Mucosa of descending colon (tissue), 3 donors: ENCODE results near the gene NUP54. TPM values are rescaled to one million over a fixed set of nuclear protein-coding genes. Genes with fewer than 3 reads are reported as not detected.

Experiments
- ATAC-seq: fragments of 200-7000 bp; cut with Tn5 transposase; one replicate; pipeline ENCODE4 v1.9.1; 2020; ENCODE audit warnings: mild to moderate bottlenecking, moderate library complexity
- DNase-seq, 3 donors: peaks; one replicate each; pipeline ENCODE4 v3.0.0-alpha.2; 2020
- H3K36me3 ChIP-seq: fragments of 200-600 bp; one replicate; pipeline ENCODE4 v1.8.0; 2021; ENCODE audit warnings: low read depth, mild to moderate bottlenecking
- H3K4me1 ChIP-seq: fragments of 200-600 bp; one replicate; pipeline ENCODE4 v1.8.0; 2021; ENCODE audit warnings: low read depth, mild to moderate bottlenecking
- H3K4me3 ChIP-seq: fragments of 200-600 bp; one replicate; pipeline ENCODE4 v1.8.0; 2021; ENCODE audit warnings: mild to moderate bottlenecking
- H3K9me3 ChIP-seq: fragments of 200-600 bp; one replicate; pipeline ENCODE4 v1.8.0; 2021; ENCODE audit warnings: mild to moderate bottlenecking
- intact Hi-C, 2 donors: fragments of 100-400 bp; cut with DNase I in 1 of 2; cut with micrococcal nuclease in 1 of 2; formaldehyde crosslinking; loops; one replicate each; pipeline versions ENCODE4 v1.11.0 to v1.11.1; 2022; cut with DNase I, micrococcal nuclease
- total RNA-seq, 3 donors: library from RNA; stranded (reverse); fragmentation: NEBNext Ultra II Directional in 2 of 3; extraction: Animal tissue kit (Norgen Biotek cat#: 25700) in 2 of 3; gene quantifications; one replicate each; pipeline versions ENCODE4 v1.2.1 to v1.2.4, GENCODE V29; 2021 to 2023
- TF ChIP-seq, protein P1 (sequence below): fragments of 200-600 bp; IDR thresholded peaks from one replicate; pipeline ENCODE4 v1.8.0; 2022; ENCODE audit warnings: antibody characterized with exemption, mild to moderate bottlenecking
- donor health status: DM: no; HTN: no; CAD: no; lungs with moderate emphysema.
- donor health status: DM: no; HTN: no; CAD: no.
- donor health status: DM: no; HTN: yes; CAD: no.

NUP54 gene
- total RNA-seq, 3 donors from 2014 or later: 32.1 to 40.3 (median 36.4) TPM

DNA sequence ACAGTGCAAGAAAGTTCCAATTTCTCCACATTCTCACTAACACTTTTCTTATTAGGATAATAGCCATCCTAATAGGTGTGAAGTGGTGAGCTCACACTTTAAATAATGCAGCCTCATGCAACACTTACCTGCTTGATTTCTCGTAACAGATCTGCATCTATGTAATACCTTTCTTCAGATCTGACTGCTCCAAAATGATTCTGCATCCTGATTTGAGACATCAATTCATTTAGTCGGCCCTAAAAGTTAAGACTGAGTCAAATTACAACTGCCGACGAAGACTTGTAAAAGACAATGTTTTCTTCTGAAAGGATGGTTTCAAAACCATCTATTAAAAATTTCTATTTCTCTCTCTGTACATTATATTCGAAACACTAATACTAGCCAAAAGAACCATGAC, 30.7 kb downstream of the NUP54 start:
- Histone ChIP-seq H3K36me3 (no peaks in the 10 kb centered on the region), H3K4me3 (no peak overlapping the region), H3K4me1 (no peaks in the 10 kb centered on the region), H3K9me3 (no peaks in the 10 kb centered on the region)
- DNase-seq (no peak), ATAC-seq (no peak)
- intact Hi-C loops: no loop called here
- TF ChIP-seq, protein P1, sequence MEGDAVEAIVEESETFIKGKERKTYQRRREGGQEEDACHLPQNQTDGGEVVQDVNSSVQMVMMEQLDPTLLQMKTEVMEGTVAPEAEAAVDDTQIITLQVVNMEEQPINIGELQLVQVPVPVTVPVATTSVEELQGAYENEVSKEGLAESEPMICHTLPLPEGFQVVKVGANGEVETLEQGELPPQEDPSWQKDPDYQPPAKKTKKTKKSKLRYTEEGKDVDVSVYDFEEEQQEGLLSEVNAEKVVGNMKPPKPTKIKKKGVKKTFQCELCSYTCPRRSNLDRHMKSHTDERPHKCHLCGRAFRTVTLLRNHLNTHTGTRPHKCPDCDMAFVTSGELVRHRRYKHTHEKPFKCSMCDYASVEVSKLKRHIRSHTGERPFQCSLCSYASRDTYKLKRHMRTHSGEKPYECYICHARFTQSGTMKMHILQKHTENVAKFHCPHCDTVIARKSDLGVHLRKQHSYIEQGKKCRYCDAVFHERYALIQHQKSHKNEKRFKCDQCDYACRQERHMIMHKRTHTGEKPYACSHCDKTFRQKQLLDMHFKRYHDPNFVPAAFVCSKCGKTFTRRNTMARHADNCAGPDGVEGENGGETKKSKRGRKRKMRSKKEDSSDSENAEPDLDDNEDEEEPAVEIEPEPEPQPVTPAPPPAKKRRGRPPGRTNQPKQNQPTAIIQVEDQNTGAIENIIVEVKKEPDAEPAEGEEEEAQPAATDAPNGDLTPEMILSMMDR: no peak

DNA sequence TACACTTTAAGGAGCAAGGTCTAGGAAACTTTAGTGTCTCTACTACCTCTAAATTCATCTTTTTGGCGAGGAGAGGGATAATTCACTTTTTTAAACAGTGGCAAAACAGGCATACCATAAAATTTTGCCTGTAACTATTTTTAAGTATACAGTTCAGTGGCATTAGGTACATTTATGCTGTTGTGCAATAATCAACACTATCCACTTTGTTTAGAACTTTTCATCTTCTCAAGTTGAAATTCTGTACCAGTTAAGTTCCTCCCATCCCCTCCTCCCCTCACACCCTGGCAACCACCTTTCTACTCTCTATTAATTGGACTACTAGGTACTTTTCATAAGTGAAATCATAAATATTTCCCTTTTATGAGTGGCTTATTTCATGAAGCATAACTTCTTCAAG, 31.4 kb downstream of the NUP54 start:
- H3K36me3 ChIP-seq: no peaks in the 10 kb centered on the region
- DNase-seq: no peak
- H3K4me3 ChIP-seq: no peak overlapping the region
- intact Hi-C loops: no loop called here
- no peaks in the 10 kb centered on the region for H3K4me1 ChIP-seq
- ATAC-seq: no peak
- TF ChIP-seq, protein P1: no peak
- no peaks in the 10 kb centered on the region for H3K9me3 ChIP-seq

DNA sequence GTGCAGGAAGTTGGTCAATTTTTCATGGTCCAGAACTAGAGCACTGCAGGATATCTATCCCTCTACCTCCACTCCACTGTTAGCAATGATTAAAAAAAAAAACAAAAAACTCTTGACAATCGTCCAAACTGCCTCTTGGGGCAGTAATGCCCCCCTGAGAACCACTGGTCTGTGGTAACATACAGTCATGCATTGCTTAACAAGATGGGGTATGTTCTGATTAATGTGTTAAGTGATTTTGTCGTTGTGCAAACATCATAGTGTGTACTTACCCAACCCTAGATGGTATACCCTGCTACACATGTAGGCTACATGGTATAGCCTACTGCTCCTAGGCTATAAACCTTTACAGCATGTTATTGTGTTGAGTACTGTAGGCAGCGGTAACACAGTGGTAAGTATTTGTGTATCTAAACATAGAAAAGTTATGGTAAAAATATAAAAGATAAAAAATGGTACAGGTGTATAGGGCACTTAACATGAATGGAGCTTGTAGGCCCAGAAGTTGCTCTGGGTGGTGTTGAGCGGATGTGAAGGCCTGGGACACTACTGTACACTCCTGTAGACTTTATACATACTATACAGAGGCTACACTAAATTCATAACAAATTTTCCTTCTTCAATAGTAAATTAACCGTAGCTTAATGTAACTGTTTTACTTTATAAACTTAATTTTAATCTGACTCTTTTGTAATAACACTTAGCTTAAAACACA, 39.6 kb downstream of the NUP54 start:
- Histone ChIP-seq H3K4me3 (no peak overlapping the region), H3K9me3 (no peaks in the 10 kb centered on the region), H3K36me3 (no peaks in the 10 kb centered on the region), H3K4me1 (no peaks in the 10 kb centered on the region)
- TF ChIP-seq, protein P1: no peak
- peak; percentile 61 for ATAC-seq
- intact Hi-C loops: no loop called here
- no peak for DNase-seq

DNA sequence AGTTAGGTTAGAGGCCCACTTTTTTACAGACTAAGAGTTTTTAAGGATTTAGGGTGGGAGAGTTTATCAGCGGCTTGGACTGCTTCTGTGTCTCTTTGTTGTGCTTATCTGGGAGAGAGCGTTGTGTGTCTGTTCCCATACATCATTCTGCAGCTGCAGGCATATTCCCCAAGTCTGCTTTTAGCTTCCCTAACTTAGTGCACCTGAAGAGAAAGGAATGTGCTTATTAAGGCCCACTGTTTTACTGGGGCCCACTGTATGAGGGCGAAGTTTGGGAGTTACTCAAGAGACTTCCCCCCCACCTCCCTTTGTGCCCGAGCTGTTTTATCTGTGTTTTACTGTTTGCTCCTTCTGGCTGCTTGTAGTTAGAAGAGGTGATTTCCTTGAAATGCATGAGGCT, 41.8 kb downstream of the NUP54 start:
- Histone ChIP-seq H3K9me3 (no peaks in the 10 kb centered on the region), H3K36me3 (no peaks in the 10 kb centered on the region), H3K4me3 (no peak overlapping the region), H3K4me1 (no peaks in the 10 kb centered on the region)
- ATAC-seq: no peak
- TF ChIP-seq, protein P1: no peak
- no peak for DNase-seq
- intact Hi-C loops: no loop called here

DNA sequence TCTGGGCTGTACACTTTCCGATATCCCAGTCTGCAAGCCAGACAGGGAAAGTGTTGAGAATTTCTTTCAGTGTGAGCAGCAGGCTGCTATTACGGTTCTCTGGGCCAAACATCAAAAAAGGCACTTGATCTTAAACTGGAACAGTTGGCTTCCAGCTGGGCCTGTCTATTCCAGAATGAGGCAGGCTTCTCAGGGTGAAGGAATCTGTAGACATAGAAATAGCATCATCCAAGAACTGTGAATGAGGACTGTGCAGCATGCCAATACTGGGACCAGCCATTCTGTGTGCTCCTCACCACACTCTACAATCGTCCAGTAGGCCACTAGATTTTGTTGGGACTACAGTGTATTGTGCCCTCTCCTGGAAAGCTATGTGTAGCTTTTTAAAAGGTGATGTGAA, 42.5 kb downstream of the NUP54 start:
- intact Hi-C loops: no loop called here
- no peak for ATAC-seq

More for the DNA sequence above, 42.5 kb downstream of the NUP54 start:
- TF ChIP-seq, protein P1: no peak
- Histone ChIP-seq H3K9me3 (no peaks in the 10 kb centered on the region), H3K4me1 (no peaks in the 10 kb centered on the region), H3K36me3 (no peaks in the 10 kb centered on the region), H3K4me3 (no peak overlapping the region)
- DNase-seq: no peak
